ENCODE results near the gene SLC31A1.

The SLC31A1 gene

DNA sequence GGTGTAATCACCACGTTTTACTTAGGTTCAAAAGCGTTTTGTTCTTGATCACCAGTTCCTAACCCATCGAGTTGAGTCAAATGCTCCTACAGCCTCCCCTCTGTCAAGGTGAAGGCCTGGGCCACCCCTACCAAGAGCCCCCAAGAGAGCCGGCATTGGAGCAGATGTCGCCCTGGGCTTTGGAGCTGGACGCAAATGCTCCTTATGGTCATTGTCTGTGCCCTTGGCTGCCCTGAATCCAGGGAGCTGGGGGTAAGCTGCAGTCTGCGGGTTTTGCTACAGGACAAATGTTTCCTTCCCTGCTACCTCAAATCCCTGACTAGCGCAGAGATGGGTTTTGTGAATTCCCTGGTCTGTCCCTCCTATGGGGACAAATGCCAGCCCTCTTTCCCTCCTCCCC is 77.0 kb downstream of the SLC31A1 start:
- no peak overlapping the region for H3K4me3 ChIP-seq (ENCODE audit: low read depth, low read length)
- DNase-seq (ENCODE audit: low read depth): no peak

DNA sequence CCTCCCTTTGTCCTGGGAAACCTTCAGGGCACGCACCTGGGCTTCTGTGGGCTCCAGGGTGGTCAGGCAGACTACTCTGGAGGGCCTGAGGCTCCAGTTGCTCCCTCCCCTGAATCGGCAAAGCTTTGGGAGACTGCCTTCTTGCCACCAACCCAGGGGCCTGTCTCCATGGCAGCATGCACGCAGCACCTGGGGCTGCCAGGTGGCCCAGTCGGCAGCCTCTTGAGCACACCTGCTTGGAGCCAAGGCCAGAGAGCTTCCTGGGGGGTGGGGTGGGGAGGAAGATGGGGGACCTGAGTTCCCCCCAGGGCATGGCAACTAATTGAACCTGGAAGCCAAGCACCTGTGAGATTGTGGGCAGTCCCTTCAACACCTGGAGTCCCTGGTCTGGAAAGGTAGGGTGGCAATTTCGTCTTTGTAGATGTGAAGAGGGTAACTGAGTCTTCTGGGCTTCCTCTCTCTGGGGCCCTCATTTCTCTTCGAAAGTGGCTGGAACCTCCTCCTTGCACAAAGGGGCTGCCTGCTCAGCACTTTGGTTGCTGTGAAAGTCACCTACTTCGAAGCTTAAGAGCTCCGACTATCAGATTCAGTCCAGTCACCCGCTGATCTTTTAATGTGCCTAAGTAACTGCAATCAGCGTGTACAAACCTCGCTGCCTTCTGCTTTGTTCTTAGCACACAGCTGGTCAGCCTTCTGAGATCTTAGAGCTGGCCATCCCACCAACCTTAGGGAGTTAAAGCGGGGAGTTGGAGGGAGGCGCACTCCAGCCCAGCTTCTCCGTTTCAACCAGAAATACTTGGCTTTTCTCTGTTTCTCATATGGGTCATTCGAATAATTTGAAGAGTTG is 77.8 kb downstream of the SLC31A1 start:
- DNase-seq (ENCODE audit: low read depth): no peak
- no peak overlapping the region for H3K4me3 ChIP-seq (ENCODE audit: low read depth, low read length)

DNA sequence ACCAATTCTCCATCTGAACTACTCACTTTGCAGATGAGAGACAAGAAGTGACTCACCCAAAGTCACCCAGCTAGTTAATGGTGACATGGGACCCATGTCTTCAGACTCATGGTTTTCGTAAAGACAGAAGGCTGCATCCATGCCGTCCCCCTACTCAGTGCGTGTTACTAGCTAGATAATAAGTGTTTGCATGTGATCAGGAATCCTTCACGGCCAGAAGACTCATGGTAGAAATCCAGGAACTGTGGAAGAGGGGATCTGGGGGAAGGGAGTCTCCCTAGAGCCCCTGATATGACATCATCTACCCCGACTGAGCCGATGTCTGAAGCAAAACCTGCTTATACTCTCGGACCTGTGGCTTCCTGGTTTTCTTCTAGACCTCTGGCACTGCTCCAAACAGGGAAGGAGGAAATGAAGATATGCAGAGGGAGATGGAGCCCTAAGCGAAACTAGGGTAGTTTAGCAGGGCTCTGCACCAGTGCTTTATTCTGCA is 78.5 kb downstream of the SLC31A1 start:
- no peak for DNase-seq (ENCODE audit: low read depth)
- peak overlapping the region; percentile 1 for H3K4me3 ChIP-seq (ENCODE audit: low read depth, low read length)

DNA sequence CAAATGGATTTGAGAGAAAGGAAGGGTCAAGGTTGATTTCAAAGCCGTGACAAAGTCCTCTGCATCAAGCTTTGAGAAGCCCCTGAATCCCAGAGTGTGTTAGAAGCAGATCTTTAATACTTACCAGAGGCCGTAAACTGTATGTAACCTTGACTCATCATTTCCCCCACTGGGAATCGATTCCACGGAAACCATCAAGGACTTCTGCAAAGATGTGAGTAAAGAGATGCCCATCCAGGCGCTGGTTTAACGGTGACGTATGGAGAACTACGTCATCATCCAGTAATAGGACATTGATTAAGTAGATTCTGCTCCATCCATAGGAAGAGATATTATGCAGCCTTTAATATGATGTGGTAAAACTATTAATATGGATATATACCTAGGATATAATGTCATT is 80.2 kb downstream of the SLC31A1 start:
- no peak for DNase-seq (ENCODE audit: low read depth)
- H3K4me3 ChIP-seq (ENCODE audit: low read depth, low read length): no peak overlapping the region

DNA sequence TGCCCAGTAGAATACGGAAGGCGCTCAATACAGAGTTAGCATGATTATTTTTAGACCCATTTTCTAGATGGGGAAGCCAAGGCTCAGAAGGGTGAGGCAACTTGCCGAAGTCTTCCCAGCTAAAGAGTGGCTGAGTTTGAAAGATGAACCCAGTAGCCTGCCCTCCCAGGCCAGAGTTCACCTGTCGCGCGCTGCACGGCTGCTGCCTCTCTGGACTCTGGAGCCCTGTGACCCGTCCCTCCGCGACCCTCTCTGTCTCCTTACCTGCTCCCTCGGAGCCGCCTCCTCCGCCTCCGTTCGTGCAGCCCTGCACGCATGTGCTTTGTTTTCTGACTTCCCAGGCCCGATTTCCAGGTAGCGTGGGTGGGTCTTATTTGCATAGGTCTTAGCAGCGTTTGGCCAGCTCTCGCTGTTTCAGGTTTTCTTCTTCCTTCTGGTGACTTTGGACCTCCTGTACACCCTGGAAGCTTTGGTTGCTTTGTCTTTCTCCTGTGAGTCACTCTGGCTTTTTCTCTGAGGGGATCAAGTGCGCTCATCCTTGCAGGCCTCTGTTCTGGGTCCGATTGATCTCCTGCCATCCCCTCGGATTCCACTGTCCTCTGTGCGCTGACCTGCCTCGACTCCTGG is 81.6 kb downstream of the SLC31A1 start, which contains the start of gene RNF183:
Gene RNF183 (minus strand): TSS at position 585 of the 627 bp plus-strand sequence. CDS start 5,192 bp downstream, outside the sequence.
- no peak within 1 kb of the TSS for H3K4me3 ChIP-seq (ENCODE audit: low read depth, low read length)

DNA sequence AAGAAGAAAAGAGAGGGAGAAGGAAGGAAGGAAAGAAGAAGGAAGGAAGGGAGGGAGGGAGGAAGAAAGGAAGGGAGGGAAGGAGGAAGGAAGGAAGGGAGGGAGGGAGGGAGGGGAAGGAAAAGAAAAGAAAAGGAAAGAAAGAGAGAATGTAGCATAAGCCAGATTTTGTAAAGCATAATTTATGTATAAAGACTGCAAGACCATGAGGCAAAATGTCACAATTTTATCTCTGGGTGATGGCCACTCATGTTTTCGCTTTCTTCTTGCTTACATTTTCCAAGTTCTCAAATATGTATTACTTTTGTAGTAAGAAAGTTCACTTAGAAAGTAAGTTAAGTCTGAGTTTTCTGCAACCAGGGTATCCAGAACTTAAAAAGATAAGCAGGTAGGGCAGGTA is 85.2 kb downstream of the SLC31A1 start:
- no peak overlapping the region for H3K4me3 ChIP-seq (ENCODE audit: low read depth, low read length)
- no peak for DNase-seq (ENCODE audit: low read depth)

More for the DNA sequence above, 81.6 kb downstream of the SLC31A1 start, which contains the start of gene RNF183:
- no peak for DNase-seq (ENCODE audit: low read depth)

DNA sequence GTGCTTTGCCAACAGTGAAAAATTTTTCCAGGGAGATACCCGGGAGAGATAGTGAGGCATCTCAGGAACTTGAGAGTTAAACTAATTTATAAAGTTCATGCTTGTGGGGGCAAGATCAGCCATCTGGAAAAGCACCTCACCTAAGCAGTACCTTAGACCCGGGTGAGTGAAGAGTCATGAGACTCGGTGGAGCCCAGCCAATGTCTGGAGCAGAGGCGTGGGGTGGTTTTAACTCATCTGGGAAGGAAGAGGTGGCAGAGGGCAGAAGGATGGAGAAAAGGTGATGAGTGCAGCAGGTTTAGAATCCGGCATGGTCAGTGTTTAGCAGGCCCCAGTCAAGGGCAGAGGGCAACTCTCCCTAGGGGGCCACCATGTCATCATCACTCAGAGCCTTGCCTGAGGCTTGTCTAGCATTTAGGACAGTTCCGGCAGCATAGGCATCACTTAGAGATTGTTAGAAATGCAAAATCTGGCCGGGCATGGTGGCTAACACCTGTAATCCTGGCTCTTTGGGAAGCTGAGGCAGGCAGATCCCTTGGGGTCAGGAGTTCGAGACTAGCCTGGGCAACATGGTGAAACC is 86.1 kb downstream of the SLC31A1 start:
- no peak overlapping the region for H3K4me3 ChIP-seq (ENCODE audit: low read depth, low read length)
- DNase-seq (ENCODE audit: low read depth): no peak

DNA sequence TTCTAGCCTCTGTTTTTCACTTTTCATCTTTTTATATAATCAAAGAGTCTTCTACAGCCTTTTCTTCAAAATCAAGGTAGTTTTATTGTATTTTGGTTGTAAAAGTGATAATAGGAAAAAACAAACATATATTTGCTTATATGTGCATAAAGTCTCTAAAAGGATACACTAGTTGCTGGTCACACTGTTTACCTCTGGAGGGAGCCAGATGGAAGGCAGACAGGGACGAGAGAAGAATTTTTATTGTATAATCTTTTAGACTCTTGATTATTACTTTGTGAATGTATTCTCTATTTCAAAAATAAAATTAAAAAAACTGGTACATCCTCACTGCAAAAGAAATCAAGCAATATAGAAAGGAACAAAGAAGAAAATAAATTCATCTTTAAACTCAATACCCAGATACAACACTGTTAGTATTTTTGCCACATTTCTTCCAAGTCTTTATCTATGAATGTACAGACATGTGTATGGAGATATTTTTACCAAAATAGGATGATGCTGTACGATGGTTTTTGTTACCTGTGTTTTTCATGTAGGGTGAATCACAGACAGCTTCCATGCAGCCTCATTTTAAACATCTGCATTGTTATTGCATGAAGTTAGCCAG is 88.0 kb downstream of the SLC31A1 start:
- no peak for DNase-seq (ENCODE audit: low read depth)
- H3K4me3 ChIP-seq (ENCODE audit: low read depth, low read length): no peak overlapping the region

DNA sequence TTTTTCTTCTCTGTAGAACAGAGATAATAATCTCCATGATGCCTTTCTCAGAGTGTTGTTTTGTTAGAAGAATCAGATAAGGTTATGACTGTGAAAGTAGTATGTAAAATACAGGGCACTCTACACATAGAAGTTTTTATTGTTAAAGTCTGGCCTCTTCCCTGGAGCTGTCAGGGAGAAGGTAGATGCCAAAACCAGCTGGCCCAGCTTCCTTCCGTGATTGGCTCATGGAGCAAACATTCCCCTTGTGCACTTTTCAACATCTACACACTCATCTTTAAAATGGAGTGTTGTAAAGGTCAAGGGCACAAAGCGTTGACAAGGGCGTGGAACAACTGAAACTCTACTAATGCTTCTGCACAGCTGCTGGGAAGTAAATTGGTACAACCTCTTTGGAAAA is 89.2 kb downstream of the SLC31A1 start:
- DNase-seq (ENCODE audit: low read depth): no peak
- no peak overlapping the region for H3K4me3 ChIP-seq (ENCODE audit: low read depth, low read length)

DNA sequence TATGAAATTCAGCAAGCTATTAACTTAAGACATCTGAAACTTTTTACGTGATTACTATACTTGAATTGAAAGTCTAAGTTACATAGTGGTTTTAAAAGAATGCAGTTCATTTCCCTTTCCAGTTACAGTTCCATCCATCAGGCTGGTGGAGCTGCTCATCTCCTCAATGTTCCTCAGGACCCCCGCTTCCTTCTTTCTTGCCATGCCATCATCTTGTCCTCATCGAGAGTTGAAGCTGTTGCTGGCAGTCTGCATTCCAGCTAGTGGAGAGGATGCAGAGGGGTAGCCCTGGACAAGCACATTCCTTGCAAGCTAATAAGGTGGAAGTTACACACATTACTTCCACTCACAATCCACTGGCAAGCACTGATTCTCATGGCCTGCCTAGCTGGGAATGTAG is 90.6 kb downstream of the SLC31A1 start:
- no peak for DNase-seq (ENCODE audit: low read depth)
- no peak overlapping the region for H3K4me3 ChIP-seq (ENCODE audit: low read depth, low read length)

DNA sequence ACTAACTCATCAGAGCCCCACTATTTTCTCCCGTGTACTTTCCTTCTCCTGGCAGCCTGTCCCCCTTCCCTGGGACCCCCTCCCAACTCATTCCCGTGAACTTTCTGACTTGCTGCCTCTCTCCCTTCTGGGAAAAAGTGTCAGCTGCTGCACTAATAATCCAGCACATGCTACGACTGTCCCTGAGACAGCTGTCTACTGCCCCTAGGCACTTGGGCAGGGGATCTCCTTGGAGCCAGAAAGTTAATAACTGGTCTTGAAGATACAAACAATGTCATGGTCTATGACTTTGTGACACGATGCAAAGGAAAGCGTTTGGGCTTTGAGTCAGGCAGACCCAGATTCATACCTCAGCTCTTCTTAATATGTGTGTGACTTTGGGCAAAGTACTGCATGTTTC is 91.9 kb downstream of the SLC31A1 start:
- H3K4me3 ChIP-seq (ENCODE audit: low read depth, low read length): no peak overlapping the region
- no peak for DNase-seq (ENCODE audit: low read depth)
